GM12865 (cell line): ENCODE results near the gene FAM20B.
A peak's percentile ranks its signal among the peaks of the same experiment; 100 is the strongest.

ENCODE experiments used
- DNase-seq: peaks from one replicate; pipeline ENCODE4 v3.0.0; 2010; ENCODE audit warnings: low read depth
- H3K4me3 ChIP-seq: 2 replicates; pipeline ENCODE4 v1.5.1; 2011; ENCODE audit warnings: mild to moderate bottlenecking, low read depth, low read length, control low read depth
- TF ChIP-seq, protein P1 (sequence below): IDR thresholded peaks from 2 replicates; pipeline ENCODE4 v1.5.1; 2011; ENCODE audit warnings: low read length, control low read depth, low read depth, inconsistent platforms; ENCODE audit not compliant: insufficient read depth; ENCODE audit errors: missing control alignments

FAM20B gene

GRCh38 chr1:179079113-179079761 is 53.5 kb downstream of the FAM20B start:
- TF ChIP-seq, protein P1, sequence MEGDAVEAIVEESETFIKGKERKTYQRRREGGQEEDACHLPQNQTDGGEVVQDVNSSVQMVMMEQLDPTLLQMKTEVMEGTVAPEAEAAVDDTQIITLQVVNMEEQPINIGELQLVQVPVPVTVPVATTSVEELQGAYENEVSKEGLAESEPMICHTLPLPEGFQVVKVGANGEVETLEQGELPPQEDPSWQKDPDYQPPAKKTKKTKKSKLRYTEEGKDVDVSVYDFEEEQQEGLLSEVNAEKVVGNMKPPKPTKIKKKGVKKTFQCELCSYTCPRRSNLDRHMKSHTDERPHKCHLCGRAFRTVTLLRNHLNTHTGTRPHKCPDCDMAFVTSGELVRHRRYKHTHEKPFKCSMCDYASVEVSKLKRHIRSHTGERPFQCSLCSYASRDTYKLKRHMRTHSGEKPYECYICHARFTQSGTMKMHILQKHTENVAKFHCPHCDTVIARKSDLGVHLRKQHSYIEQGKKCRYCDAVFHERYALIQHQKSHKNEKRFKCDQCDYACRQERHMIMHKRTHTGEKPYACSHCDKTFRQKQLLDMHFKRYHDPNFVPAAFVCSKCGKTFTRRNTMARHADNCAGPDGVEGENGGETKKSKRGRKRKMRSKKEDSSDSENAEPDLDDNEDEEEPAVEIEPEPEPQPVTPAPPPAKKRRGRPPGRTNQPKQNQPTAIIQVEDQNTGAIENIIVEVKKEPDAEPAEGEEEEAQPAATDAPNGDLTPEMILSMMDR: peak; percentile 64
- peak; percentile 81 for DNase-seq
- no peak overlapping the region for H3K4me3 ChIP-seq

GRCh38 chr1:179080866-179081686 is 55.4 kb downstream of the FAM20B start:
- peak overlapping the region; percentile 93 for H3K4me3 ChIP-seq
- DNase-seq: peak; percentile 52
- TF ChIP-seq, protein P1: no peak

DNA sequence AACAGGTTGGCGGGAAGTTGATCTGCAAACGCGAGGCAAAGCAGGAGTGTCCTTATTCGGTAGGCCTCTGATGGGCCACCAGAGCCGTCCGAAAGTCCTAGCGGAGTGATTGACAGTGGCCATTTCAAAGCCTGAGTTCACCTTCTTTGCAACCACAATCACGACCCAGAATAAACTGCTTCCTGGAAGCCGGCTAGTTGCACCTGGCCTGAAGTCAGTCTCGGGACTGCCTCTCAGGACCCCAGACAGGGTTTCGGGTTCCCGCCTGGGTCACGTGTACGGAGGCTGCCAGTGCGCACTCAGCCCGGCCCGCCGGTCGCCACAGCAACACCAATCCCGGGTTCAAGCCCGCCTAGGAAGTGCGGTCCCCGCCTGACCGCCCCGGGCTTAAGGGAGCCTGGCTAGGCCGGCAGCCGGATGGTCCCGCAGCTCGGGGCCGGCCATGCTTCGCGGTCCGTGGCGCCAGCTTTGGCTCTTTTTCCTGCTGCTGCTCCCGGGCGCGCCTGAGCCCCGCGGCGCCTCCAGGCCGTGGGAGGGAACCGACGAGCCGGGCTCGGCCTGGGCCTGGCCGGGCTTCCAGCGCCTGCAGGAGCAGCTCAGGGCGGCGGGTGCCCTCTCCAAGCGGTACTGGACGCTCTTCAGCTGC is 56.1 kb downstream of the FAM20B start, which contains the start of gene TOR3A:
Gene TOR3A (plus strand): TSS at position 384 of the 646 bp plus-strand sequence. CDS start 59 bp downstream, at position 443.
- H3K4me3 ChIP-seq: peak within 1 kb of the TSS; percentile 93
- peak; percentile 98 for DNase-seq
- TF ChIP-seq, protein P1: no peak

DNA sequence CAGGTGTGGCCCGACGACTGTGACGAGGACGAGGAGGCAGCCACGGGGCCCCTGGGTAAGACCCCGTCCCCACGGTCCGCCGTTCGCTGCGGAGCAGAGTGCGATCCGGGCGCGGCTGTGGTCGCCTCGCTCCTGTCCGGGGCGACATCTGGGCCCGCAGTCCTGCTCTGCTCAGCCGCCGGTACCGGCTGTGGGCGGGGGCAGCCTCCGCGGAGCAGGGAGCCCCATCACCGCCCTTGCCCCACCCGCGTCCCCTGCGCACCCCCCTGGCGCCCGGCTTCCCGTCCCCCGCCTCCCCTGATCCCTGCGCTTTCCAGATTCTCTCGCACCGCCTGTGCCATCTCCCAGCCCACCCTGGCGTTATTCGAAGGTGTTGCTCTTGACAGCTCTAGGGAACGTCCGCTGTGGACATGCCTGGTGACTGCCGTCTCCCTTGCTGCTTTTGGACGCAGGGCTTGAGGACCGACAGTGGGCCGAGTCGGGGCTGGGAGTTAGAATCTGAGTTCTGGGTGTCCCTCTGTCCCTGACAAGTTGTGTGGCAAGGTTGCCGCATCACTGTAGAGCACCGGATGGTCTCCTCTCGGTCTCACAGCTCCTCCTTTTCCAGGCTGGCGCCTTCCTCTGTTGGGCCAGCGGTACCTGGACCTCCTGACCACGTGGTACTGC is 56.8 kb downstream of the FAM20B start:
- H3K4me3 ChIP-seq: peak overlapping the region; percentile 93

GRCh38 chr1:179082999-179083335 is 57.3 kb downstream of the FAM20B start:
- TF ChIP-seq, protein P1: no peak
- peak overlapping the region; percentile 93 for H3K4me3 ChIP-seq
- DNase-seq: peak; percentile 72

More for the DNA sequence above, 56.8 kb downstream of the FAM20B start:
- TF ChIP-seq, protein P1: no peak
- peak; percentile 59 for DNase-seq

DNA sequence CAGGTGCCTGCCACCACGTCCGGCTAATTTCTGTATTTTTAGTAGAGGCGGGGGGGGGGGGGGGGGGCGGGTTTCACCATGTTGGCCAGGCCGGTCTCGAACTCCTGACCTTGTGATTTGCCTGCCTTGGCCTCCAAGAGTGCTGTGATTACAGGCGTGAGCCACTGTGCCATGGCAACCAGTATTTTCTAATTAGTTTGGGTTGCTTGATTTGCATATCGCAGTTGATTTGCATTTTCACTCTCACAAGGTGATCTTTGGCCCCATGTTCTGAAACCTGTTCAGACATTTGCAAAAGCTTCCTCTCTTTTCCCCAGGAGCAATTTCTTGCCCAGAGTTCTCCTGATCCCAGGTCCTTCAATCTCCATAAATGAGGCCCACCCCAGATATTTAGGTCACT is 57.8 kb downstream of the FAM20B start:
- TF ChIP-seq, protein P1: no peak
- DNase-seq: peak; percentile 87
- H3K4me3 ChIP-seq: peak overlapping the region; percentile 93
